GM19463 (cell line): ENCODE data around the gene MTCP1.

Experiments used
- ATAC-seq: cut with Tn5 transposase; IDR thresholded peaks from one replicate; pipeline ENCODE4 v1.9.1; 2021; ENCODE audit warnings: mild to moderate bottlenecking, moderate library complexity; ENCODE audit not compliant: unreplicated experiment

MTCP1 gene

GRCh38 chrX:155054255-155054654 lies 16.7 kb downstream of the MTCP1 start:
- ATAC-seq, result no peak

GRCh38 chrX:155053656-155054055 lies 17.3 kb downstream of the MTCP1 start:
- no peak for ATAC-seq

DNA sequence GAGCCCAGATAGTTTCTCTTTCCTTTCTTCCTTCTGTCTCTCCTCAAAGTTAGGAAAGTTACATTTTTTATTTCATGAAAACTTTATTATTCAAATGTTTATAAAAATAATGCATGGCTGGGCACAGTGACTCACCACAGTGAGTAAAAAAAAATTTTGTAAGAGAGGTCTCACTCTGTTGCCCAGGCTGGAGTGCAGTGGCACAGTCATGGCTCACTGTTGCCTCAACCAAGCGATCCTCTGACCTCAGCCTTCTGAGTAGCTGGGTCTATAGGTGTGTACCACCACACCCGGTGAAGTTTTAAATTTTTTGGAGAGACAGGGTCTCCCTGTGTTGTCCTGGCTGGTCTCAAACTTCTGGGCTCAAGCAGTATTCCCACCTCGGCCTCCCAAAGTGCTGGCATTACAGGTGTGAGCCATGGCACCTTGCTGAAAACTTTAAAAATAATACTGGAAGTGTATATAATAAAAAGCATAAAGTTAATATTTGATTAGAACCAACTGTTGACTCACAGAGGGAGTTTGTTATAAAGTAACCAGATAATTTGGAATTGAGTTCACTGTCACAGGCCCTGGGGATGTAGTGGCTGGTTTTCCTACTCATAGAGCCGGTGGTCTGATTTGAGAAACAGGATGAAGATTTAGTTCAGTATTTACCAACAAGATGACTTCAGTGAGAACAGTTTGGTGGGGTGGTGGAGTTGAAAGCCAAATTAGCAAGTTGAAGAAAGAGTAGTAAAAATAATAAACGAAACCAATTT lies 18.0 kb downstream of the MTCP1 start:
- ATAC-seq, result no peak

DNA sequence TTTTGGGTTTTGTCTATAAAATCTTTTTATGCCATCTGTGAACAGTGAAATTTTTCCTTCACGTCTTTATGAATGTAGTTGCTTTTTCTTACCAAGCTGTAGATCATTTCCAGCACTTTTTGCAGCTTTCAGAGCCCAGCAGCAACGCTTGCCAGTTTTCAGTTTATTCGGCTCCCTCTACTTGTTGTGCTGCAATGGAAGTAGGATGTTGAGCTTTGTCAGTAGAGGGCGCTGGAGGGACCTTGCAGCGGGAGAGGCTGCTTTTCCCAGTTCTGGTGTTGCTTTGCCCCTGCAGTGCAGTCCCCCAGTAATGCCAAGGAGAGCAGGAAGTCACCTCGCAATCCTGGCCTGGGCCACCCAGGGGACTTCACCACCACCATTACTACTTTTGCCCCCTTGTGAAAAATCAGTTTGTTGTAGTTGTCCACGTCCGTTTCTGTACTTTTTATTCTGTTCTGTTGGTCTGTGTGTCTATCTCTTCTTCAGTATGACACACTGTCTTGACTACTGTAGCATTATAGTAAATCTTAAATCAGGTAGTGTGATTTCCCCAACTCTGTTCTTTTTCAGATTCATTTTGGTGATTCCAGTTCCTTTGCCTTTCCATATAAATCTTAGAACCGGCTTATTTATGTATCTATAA lies 21.8 kb downstream of the MTCP1 start:
- no peak for ATAC-seq

DNA sequence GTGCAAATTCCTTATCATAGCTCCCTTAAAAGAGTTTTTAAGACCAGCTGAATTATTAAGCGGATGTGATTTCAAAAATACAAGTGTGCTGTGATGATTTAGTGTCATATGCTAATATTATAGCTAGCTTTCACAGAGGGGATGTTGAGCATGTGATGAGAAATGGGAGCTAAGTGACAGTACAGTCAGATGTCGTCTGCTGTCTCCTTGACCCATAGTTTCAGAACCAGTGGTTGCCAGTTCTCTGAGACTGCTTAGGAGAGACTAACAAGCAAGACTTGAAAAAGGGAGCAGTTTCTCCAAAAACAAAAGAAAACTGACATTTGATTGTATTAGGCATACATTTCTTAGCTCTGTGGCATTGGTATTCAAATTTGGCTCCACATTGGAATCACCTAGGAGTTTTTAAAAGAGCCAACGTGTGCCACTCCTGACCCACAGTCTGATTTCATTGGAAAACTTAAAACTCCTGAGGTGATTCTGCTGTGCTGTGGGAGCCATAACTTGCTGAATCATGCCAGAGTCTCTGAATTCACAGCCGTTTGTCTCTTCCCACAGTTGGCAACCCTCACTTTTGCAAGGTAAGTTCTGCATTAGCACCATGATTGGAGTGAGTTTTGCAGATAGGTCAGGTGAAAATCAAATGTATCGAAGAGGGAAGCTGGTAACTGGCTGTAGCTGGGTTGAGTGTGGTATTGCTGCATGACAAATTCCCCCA lies 24.0 kb downstream of the MTCP1 start:
- ATAC-seq, result no peak

- no peak for ATAC-seq
Measured at GRCh38 chrX:155046129-155046810, 24.7 kb downstream of the MTCP1 start.

GRCh38 chrX:155035688-155036087 lies 35.2 kb downstream of the MTCP1 start:
- no peak for ATAC-seq

DNA sequence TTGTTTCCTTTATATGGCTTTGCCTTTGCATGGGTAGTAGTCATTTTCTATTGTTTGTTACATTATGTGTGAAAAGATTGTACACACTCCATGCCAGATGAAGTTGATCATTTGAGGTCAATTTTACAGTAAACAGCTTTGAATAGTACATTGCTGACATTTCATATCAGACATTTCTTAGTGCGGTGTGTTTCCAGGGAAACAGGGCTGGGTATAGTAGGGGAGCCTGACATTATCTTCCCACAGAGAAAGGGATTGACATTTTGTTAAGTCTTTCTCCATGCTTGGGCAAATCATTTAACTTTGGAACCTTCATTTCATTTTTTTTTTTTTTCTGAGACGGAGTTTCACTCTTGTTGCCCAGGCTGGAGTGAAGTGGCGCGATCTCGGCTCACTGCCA lies 39.3 kb downstream of the MTCP1 start:
- ATAC-seq, result no peak

DNA sequence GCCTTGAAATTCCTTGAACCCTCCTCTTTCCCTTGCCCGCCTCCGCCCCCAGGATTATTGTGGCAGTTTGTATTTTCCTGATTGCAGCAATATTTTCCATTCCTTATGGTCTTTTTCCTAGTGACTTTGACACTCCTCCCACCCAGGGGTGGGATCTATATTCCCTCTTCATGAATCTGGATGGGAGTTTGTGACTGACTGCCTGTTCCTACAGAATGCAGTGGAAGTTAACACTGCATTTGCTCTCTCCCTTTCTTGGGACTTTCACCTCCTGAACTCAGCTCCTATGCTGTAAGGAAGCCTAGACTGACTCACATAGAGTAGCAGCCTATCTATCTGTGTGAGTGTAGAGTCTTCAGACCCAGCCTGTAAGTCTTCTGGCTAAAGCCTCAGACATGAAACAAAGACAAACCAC lies 42.1 kb downstream of the MTCP1 start:
- ATAC-seq, result no peak

- no peak for ATAC-seq
Measured at GRCh38 chrX:155028129-155028528, 42.8 kb downstream of the MTCP1 start.

DNA sequence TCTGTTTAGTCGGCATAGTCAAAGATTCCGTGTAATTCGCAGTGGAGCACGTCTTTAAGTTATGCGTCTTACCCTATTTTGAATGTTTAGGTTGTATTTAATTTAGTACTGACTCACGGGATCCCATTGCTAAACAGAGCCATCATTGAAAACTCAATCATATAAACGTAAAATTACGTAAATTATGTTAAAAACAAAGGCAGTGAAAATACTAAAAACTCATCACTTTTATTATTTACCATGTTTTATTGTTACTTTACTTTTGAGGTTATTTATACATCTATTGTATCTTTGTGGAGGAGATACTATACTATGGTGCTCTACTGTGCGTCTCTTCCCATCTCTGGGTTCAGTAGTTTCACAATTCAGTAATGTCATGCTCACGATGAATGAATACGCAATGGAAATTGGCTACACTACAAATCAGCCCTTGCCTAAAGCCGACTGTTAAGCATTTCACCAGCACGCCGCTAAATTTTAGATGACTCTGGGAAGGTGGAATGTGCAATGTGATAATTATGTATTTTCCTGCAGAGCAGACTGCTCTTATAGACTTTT lies 43.3 kb downstream of the MTCP1 start:
- no peak for ATAC-seq

DNA sequence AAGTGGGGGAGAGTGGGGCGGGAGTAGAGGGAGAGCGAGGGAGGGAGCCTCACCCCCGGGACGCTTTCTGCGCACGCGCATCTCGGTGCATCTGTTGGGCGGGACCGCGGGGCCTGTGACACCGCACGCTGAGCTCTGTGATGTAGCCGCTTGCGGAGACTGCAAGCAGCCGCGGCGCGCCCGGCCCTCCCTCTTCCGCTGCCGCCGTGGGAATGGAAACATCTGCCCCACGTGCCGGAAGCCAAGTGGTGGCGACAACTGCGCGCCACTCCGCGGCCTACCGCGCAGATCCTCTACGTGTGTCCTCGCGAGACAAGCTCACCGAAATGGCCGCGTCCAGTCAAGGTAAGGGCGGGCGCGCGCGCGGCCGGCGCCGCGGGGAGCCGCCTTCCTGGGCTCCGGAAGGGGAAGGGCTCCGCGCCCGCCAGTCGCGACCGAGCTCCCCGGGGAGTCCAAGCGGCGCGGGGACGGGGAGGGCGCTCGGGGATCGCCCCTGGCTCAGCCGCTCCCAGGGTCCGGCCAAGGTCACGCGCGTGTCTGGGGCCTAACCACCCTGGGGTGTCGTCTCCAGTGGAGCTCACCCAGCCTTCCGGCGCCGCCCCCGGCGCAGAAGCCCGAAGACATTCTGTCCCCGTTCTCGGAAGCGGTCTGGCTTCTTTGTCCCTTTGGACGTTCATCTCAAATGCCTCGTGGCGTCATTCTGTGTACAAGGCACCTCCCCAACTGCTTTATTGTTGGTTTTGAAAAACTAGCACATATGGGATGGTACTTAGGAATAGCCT lies 44.0 kb downstream of the MTCP1 start, which contains the start of gene FUNDC2:
FUNDC2 (plus strand) TSS at position 118 of the 782 bp plus-strand sequence; CDS start at position 213, 95 bp downstream.
- ATAC-seq, result peak; percentile 88

DNA sequence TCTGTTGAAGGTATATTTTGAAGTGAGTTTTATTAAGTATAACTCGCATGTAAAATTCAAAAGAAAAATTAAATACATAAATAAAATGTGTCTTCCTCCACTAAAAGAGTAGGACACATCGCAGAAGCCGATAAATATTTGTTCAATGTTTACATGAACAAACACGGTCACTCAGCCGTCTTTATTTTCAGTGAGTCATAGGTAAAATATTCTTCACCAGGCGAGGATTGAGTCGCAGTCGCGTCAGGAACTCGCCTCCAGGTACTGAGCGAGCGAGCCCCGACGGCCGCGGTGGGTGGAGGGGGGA lies 44.6 kb downstream of the MTCP1 start:
- ATAC-seq, result no peak

DNA sequence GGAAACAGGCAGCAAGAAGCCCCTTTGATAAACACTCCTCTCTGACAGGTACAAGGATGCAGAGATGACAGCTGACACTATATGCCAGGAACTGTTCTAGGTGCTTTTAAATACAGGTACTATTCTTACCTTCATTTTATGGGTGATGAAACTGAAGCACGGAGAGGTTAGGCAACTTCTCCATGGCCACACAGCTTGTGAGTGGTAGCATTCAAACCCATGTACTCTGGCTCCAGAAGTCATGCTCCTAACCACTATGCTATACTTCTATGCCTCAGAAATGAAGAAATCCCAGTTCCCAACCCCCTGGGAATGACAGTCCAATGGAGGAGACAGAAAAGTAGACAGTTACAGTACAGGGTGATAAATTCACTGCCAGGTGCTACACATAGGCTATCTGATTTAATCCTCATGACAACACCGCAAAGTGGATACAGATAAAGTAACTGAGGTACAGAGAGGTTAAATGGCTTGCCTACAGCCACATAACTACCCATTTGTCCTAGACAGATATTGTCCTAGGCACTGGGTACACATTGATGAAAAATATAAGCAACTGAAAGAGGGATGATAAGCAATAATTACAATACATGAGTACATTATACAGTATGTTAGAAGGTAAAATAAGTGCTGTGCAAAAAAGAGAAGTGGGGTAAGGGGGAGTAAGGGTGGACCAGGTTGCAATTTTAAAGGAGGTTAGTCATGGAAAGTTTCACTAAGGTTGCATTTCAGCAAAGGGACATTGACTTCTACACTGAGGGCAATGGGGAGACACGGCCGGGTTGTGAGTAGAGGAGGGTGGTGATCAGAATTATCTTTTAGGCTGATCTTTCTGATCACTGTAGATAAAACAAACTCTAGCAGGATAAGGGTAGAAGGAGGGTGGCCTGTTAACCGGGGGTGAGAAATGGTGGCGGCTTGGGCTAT lies 46.8 kb downstream of the MTCP1 start:
- no peak for ATAC-seq

DNA sequence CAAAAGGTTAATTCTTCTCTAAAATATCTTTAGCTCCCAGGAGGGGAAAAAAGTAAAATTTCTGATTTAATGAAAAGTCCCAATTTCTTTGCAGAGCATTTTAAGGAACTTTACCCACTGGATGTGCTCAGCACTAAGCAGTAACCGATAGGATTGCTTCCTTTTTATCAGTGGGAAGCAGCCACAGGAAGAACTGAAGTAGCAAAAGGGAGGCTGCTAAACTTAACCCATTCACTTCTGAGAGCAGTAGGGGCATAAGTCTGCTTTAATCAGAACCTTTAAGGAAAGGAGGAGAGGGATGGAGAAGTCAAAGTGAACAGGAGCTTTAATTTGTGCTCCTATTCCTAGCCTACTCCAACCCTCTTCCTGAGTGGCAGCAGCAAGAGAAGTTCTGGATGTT lies 48.4 kb downstream of the MTCP1 start, which contains the start of gene F8:
F8 (minus strand) TSS at position 139 of the 400 bp plus-strand sequence. CDS start 171 bp downstream, outside the sequence.
- no peak for ATAC-seq

DNA sequence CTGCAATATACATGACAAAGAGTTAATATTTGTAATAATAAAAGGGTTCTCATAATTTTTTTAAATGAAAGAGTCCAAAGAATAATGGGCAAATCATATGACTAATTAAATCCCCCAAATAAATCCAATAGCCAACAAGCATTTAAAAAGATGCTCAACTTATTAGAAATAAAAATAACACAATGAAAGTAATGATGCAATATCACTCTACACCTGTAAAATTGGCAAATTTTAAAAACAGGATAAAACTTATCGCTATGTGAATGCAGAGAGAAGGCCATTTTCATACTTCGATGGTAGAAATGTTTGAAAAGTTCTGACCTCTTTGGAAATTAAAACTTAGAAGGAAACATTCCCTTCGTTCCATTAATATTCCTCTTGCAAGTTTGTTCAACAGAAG lies 50.3 kb downstream of the MTCP1 start:
- no peak for ATAC-seq
